Endothelial cell (in vitro differentiated cells): Measurements from ENCODE around the gene SPIN1. TPM values are rescaled to one million over a fixed set of nuclear protein-coding genes. Genes with fewer than 3 reads are reported as not detected.

Experiments
- DNase-seq: peaks from one replicate; pipeline ENCODE4 v3.0.0; 2021; ENCODE audit warnings: low spot score
- H3K27ac Mint-ChIP-seq: one replicate; pipeline ENCODE4 v1.8.0; 2021; ENCODE audit warnings: mixed read lengths, inconsistent platforms; ENCODE audit not compliant: unreplicated experiment
- H3K27me3 Mint-ChIP-seq: one replicate; pipeline ENCODE4 v1.8.0; 2021; ENCODE audit warnings: mild to moderate bottlenecking, moderate library complexity, mixed read lengths, inconsistent platforms; ENCODE audit not compliant: unreplicated experiment
- H3K36me3 Mint-ChIP-seq: one replicate; pipeline ENCODE4 v1.8.0; 2021; ENCODE audit warnings: mild to moderate bottlenecking, low read depth, mixed read lengths, inconsistent platforms; ENCODE audit not compliant: unreplicated experiment
- H3K4me1 Mint-ChIP-seq: one replicate; pipeline ENCODE4 v1.8.0; 2021; ENCODE audit warnings: mild to moderate bottlenecking, mixed read lengths, inconsistent platforms; ENCODE audit not compliant: unreplicated experiment
- H3K4me3 Mint-ChIP-seq: one replicate; pipeline ENCODE4 v1.8.0; 2021; ENCODE audit warnings: mild to moderate bottlenecking, mixed read lengths, inconsistent platforms; ENCODE audit not compliant: unreplicated experiment
- H3K9me3 Mint-ChIP-seq: one replicate; pipeline ENCODE4 v1.8.0; 2021; ENCODE audit warnings: mixed read lengths, inconsistent platforms; ENCODE audit not compliant: unreplicated experiment
- total RNA-seq: library from RNA; stranded (reverse); fragmentation: NEBNext Ultra II Directional; extraction: Animal tissue kit (Norgen Biotek cat#: 25700); gene quantifications from one replicate; pipeline ENCODE4 v1.2.1, GENCODE V29; 2021; ENCODE audit not compliant: unreplicated experiment
- TF ChIP-seq, protein P1 (sequence below): fragments of 200-600 bp; sonication (generic); IDR thresholded peaks from one replicate; pipeline ENCODE4 v1.5.0; 2021; ENCODE audit warnings: antibody characterized with exemption; ENCODE audit not compliant: unreplicated experiment

The SPIN1 gene
- total RNA-seq, 1 donor from 2014 or later = 97.3 TPM

GRCh38 chr9:88392549-88392948, 4.3 kb downstream of the SPIN1 start:
- H3K36me3 Mint-ChIP-seq = peaks cover under 1% of the 10 kb centered on the region
- no peak for DNase-seq
- TF ChIP-seq, protein P1, sequence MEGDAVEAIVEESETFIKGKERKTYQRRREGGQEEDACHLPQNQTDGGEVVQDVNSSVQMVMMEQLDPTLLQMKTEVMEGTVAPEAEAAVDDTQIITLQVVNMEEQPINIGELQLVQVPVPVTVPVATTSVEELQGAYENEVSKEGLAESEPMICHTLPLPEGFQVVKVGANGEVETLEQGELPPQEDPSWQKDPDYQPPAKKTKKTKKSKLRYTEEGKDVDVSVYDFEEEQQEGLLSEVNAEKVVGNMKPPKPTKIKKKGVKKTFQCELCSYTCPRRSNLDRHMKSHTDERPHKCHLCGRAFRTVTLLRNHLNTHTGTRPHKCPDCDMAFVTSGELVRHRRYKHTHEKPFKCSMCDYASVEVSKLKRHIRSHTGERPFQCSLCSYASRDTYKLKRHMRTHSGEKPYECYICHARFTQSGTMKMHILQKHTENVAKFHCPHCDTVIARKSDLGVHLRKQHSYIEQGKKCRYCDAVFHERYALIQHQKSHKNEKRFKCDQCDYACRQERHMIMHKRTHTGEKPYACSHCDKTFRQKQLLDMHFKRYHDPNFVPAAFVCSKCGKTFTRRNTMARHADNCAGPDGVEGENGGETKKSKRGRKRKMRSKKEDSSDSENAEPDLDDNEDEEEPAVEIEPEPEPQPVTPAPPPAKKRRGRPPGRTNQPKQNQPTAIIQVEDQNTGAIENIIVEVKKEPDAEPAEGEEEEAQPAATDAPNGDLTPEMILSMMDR = no peak
- H3K4me3 Mint-ChIP-seq = no peak overlapping the region
- H3K27me3 Mint-ChIP-seq = peaks cover 8% of the 10 kb centered on the region
- no peak overlapping the region for H3K27ac Mint-ChIP-seq
- H3K4me1 Mint-ChIP-seq = peaks cover 30% of the 10 kb centered on the region
- H3K9me3 Mint-ChIP-seq = no peaks in the 10 kb centered on the region

GRCh38 chr9:88396836-88397577, 8.8 kb downstream of the SPIN1 start:
- Mint-ChIP-seq H3K4me1 (peaks cover 12% of the 10 kb centered on the region), H3K27ac (no peak overlapping the region), H3K4me3 (no peak overlapping the region), H3K9me3 (no peaks in the 10 kb centered on the region), H3K27me3 (no peaks in the 10 kb centered on the region), H3K36me3 (peaks cover 5% of the 10 kb centered on the region)
- TF ChIP-seq, protein P1 = no peak
- DNase-seq = no peak

- TF ChIP-seq, protein P1 = no peak
- no peak for DNase-seq
- Mint-ChIP-seq H3K27me3 (no peaks in the 10 kb centered on the region), H3K9me3 (no peaks in the 10 kb centered on the region), H3K4me3 (no peak overlapping the region), H3K27ac (no peak overlapping the region), H3K4me1 (peaks cover 2% of the 10 kb centered on the region), H3K36me3 (peaks cover 5% of the 10 kb centered on the region)
Measured at GRCh38 chr9:88398016-88398415, 9.8 kb downstream of the SPIN1 start.

DNA sequence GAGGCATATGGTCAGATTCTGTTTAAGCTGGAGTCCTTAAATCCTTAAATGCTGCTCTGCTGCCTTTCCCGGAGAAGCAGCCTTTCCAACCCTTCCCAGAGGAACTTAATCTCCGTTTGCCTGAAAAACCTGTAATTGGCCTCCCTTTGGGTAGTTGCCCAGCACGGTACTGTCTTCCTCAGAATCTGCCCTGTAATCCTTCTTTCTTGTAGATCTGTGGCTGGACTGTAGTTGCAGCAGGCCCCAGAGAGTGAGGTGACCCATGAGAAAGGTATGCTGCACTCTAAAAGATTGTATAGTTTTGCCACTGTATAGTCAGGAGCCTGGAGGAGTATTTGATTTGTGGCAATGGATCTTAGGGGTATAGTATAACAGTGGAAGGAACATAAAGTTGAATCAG, 11.7 kb downstream of the SPIN1 start:
- Mint-ChIP-seq H3K4me3 (no peak overlapping the region), H3K27ac (no peak overlapping the region)

DNA sequence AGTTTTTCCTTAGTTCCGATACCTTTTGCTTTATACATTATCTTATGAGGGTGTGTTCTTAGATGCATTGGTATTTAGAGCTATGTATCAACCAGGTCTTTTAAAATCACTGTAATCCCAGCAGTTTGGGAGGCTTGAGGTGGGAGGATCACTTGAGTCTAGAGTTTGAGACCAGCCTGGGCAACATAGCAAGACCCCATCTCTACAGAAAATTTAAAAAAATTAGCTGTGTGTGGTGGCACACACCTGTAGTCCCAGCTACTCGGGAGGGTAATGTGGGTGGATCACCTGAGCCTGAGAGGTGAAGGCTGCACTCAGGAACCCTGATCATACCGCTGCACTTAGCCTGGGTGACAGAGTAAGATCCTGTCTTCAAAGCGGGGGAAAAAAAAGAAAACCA, 15.1 kb downstream of the SPIN1 start:
- Mint-ChIP-seq H3K36me3 (peaks cover 5% of the 10 kb centered on the region), H3K4me3 (no peak overlapping the region), H3K9me3 (no peaks in the 10 kb centered on the region), H3K4me1 (peaks cover 5% of the 10 kb centered on the region), H3K27ac (no peak overlapping the region), H3K27me3 (no peaks in the 10 kb centered on the region)
- no peak for DNase-seq
- TF ChIP-seq, protein P1 = no peak

More for the DNA sequence above, 11.7 kb downstream of the SPIN1 start:
- Mint-ChIP-seq H3K4me1 (peaks cover 2% of the 10 kb centered on the region), H3K27me3 (no peaks in the 10 kb centered on the region), H3K9me3 (no peaks in the 10 kb centered on the region), H3K36me3 (peaks cover 5% of the 10 kb centered on the region)
- TF ChIP-seq, protein P1 = no peak
- DNase-seq = no peak
